Measurements from ENCODE around the gene SLC25A10.

Gene SLC25A10

GRCh38 chr17:81706757-81707624 is 5.1 kb upstream of the SLC25A10 start:
- DNase-seq (ENCODE audit: low read depth) = no peak

GRCh38 chr17:81707725-81708646 is 4.1 kb upstream of the SLC25A10 start:
- DNase-seq (ENCODE audit: low read depth) = no peak

- no peak for DNase-seq (ENCODE audit: low read depth)
These were observed 3.3 kb upstream of the SLC25A10 start for GRCh38 chr17:81708739-81709185.

GRCh38 chr17:81710514-81711308 is 1.4 kb upstream of the SLC25A10 start:
- no peak for DNase-seq (ENCODE audit: low read depth)

- DNase-seq (ENCODE audit: low read depth) = no peak
These were observed 452 bp downstream of the SLC25A10 start for GRCh38 chr17:81712468-81713003.

- no peak for DNase-seq (ENCODE audit: low read depth)
These were observed 996 bp downstream of the SLC25A10 start for GRCh38 chr17:81713004-81713555.

- DNase-seq (ENCODE audit: low read depth) = no peak
These were observed 1.7 kb downstream of the SLC25A10 start for GRCh38 chr17:81713556-81714411.

GRCh38 chr17:81714412-81715106 is 2.5 kb downstream of the SLC25A10 start:
- DNase-seq (ENCODE audit: low read depth) = no peak

- no peak for DNase-seq (ENCODE audit: low read depth)
These were observed 3.2 kb downstream of the SLC25A10 start for GRCh38 chr17:81715107-81715871.

- no peak for DNase-seq (ENCODE audit: low read depth)
These were observed 4.0 kb downstream of the SLC25A10 start for GRCh38 chr17:81715872-81716673.

- no peak for DNase-seq (ENCODE audit: low read depth)
These were observed 4.6 kb downstream of the SLC25A10 start for GRCh38 chr17:81716674-81716996.

- no peak for DNase-seq (ENCODE audit: low read depth)
These were observed 5.1 kb downstream of the SLC25A10 start for GRCh38 chr17:81717049-81717765.

GRCh38 chr17:81717766-81718089 is 5.6 kb downstream of the SLC25A10 start:
- no peak for DNase-seq (ENCODE audit: low read depth)

- no peak for DNase-seq (ENCODE audit: low read depth)
These were observed 7.6 kb downstream of the SLC25A10 start for GRCh38 chr17:81719410-81720266.

GRCh38 chr17:81720267-81721071 is 8.4 kb downstream of the SLC25A10 start:
- DNase-seq (ENCODE audit: low read depth) = no peak

Data from GM04504 (cell line).